ENCODE data around the gene NTN4. TPM values are rescaled to one million over a fixed set of nuclear protein-coding genes. Genes with fewer than 3 reads are reported as not detected.
A peak's percentile ranks its signal among the peaks of the same experiment; 100 is the strongest.
"Not testable (repeated sequence)": the region's sequence is repeated elsewhere in the genome, so short reads cannot be mapped to it uniquely, and the experiment has no call there.

The NTN4 gene
- total RNA-seq, 4 donors from 2014 or later, result 33.5 to 103 (median 51.5) TPM

GRCh38 chr12:95755261-95755865 is 35.2 kb downstream of the NTN4 start:
- Histone ChIP-seq H3K27me3 (no peaks in the 10 kb centered on the region), H3K4me3 (no peak overlapping the region), H3K9me3 (peaks cover 0 to 15% (median 0%) of the 10 kb centered on the region in 3 donors), H3K27ac (no peak overlapping the region), H3K4me1 (peaks cover 0 to 11% (median 0%) of the 10 kb centered on the region in 3 donors), H3K36me3 (no peaks in the 10 kb centered on the region)
- TF ChIP-seq EP300 (IDR thresholded peaks at IDR 0.05) (no peak), CTCF (IDR thresholded peaks at IDR 0.05) (no peak), POLR2AphosphoS5 (IDR thresholded peaks at IDR 0.05) (no peak), POLR2A (IDR thresholded peaks at IDR 0.05) (no peak)
- 57 to 58% methylated on average over 6 of the region's 6 CpGs for WGBS, 2 donors (ENCODE audit: low coverage in 1 of 2)
- no peak for ATAC-seq

- H3K9me3 ChIP-seq, H3K27ac ChIP-seq, ATAC-seq, H3K36me3 ChIP-seq, H3K4me3 ChIP-seq, H3K27me3 ChIP-seq: not testable (repeated sequence)
- peaks cover 0 to 14% (median 0%) of the 10 kb centered on the region in 3 donors for H3K4me1 ChIP-seq
- 32 to 81% methylated on average over 6 to 8 of the region's 8 CpGs for WGBS, 2 donors (ENCODE audit: low coverage in 1 of 2)
Observed at GRCh38 chr12:95746062-95746461, 44.5 kb downstream of the NTN4 start.

- H3K9me3 ChIP-seq, result peaks cover 0 to 8% (median 0%) of the 10 kb centered on the region in 3 donors
- WGBS, 2 donors (ENCODE audit: low coverage in 1 of 2), result 78 to 87% methylated on average over 4 of the region's 4 CpGs
- peak overlapping the region in 1 of 4 donors; percentile 47 for H3K27ac ChIP-seq
- H3K4me3 ChIP-seq, result no peak overlapping the region
- no peak for ATAC-seq
- H3K36me3 ChIP-seq, result peaks cover 0 to 9% of the 10 kb centered on the region in 2 donors
- H3K27me3 ChIP-seq, result no peaks in the 10 kb centered on the region
- TF ChIP-seq EP300 (IDR thresholded peaks at IDR 0.05) (no peak), POLR2AphosphoS5 (IDR thresholded peaks at IDR 0.05) (no peak), POLR2A (IDR thresholded peaks at IDR 0.05) (no peak), CTCF (IDR thresholded peaks at IDR 0.05) (no peak)
- peaks cover 0 to 19% (median 0%) of the 10 kb centered on the region in 3 donors for H3K4me1 ChIP-seq
Observed at GRCh38 chr12:95742586-95742985, 48.0 kb downstream of the NTN4 start.

- WGBS, 2 donors (ENCODE audit: low coverage in 1 of 2), result 82 to 84% methylated on average over 3 of the region's 3 CpGs
- Histone ChIP-seq H3K27ac (no peak overlapping the region), H3K9me3 (peaks cover 0 to 8% (median 0%) of the 10 kb centered on the region in 3 donors), H3K36me3 (peaks cover 0 to 9% of the 10 kb centered on the region in 2 donors), H3K27me3 (no peaks in the 10 kb centered on the region), H3K4me1 (peaks cover 2 to 27% (median 3%) of the 10 kb centered on the region in 3 donors), H3K4me3 (no peak overlapping the region)
- ATAC-seq, result no peak
- TF ChIP-seq CTCF (IDR thresholded peaks at IDR 0.05) (no peak), POLR2A (IDR thresholded peaks at IDR 0.05) (no peak), EP300 (IDR thresholded peaks at IDR 0.05) (no peak), POLR2AphosphoS5 (IDR thresholded peaks at IDR 0.05) (no peak)
Observed at GRCh38 chr12:95741635-95742034, 48.9 kb downstream of the NTN4 start.

GRCh38 chr12:95740751-95741150 is 49.8 kb downstream of the NTN4 start:
- Histone ChIP-seq H3K4me1 (peaks cover 7 to 36% (median 8%) of the 10 kb centered on the region in 3 donors), H3K4me3 (no peak overlapping the region), H3K27me3 (no peaks in the 10 kb centered on the region), H3K27ac (peak overlapping the region in 1 of 4 donors; percentile 46), H3K36me3 (peaks cover 0 to 1% of the 10 kb centered on the region in 2 donors), H3K9me3 (peaks cover 0 to 8% (median 0%) of the 10 kb centered on the region in 3 donors)
- ATAC-seq, result no peak
- no peak for TF ChIP-seq POLR2AphosphoS5 (IDR thresholded peaks at IDR 0.05)
- TF ChIP-seq CTCF (IDR thresholded peaks at IDR 0.05), result no peak
- TF ChIP-seq EP300 (IDR thresholded peaks at IDR 0.05), result no peak
- 88 to 100% methylated on average over 1 of the region's 1 CpG for WGBS, 2 donors (ENCODE audit: low coverage in 1 of 2)
